ENCODE results near the gene MAP3K3.

MAP3K3 gene

GRCh38 chr17:63621684-63622573 is at the start of gene MAP3K3:
Gene MAP3K3 (plus strand): TSS chr17:63622417. CDS start chr17:63622760, 343 bp downstream.
- peak; percentile 98 for DNase-seq

- DNase-seq: no peak
Measured at GRCh38 chr17:63573634-63574033, 48.6 kb upstream of the MAP3K3 start.

- no peak for DNase-seq
Measured at GRCh38 chr17:63578027-63578768, 44.0 kb upstream of the MAP3K3 start.

GRCh38 chr17:63578769-63579111 is 43.5 kb upstream of the MAP3K3 start:
- no peak for DNase-seq

- no peak for DNase-seq
Measured at GRCh38 chr17:63579633-63580032, 42.6 kb upstream of the MAP3K3 start.

- DNase-seq: no peak
Measured at GRCh38 chr17:63587770-63588169, 34.4 kb upstream of the MAP3K3 start.

- no peak for DNase-seq
Measured at GRCh38 chr17:63588797-63589196, 33.4 kb upstream of the MAP3K3 start.

GRCh38 chr17:63589646-63590045 is 32.6 kb upstream of the MAP3K3 start:
- no peak for DNase-seq

GRCh38 chr17:63592797-63593196 is 29.4 kb upstream of the MAP3K3 start:
- no peak for DNase-seq

GRCh38 chr17:63595132-63595531 is 27.1 kb upstream of the MAP3K3 start:
- DNase-seq: no peak

- DNase-seq: no peak
Measured at GRCh38 chr17:63596856-63597586, 25.2 kb upstream of the MAP3K3 start.

- DNase-seq: no peak
Measured at GRCh38 chr17:63598281-63598680, 23.9 kb upstream of the MAP3K3 start.

GRCh38 chr17:63600569-63601438 is 21.4 kb upstream of the MAP3K3 start, which contains the start of gene TACO1:
Gene TACO1 (plus strand): TSS chr17:63600895. CDS start chr17:63601084, 189 bp downstream.
- DNase-seq: peak; percentile 71

- DNase-seq: no peak
Measured at GRCh38 chr17:63601439-63602371, 20.5 kb upstream of the MAP3K3 start.

- no peak for DNase-seq
Measured at GRCh38 chr17:63609816-63610573, 12.2 kb upstream of the MAP3K3 start.

GRCh38 chr17:63610854-63611253 is 11.4 kb upstream of the MAP3K3 start:
- DNase-seq: no peak

- no peak for DNase-seq
Measured at GRCh38 chr17:63611354-63611753, 10.9 kb upstream of the MAP3K3 start.

GRCh38 chr17:63613663-63614062 is 8.6 kb upstream of the MAP3K3 start:
- DNase-seq: no peak

GRCh38 chr17:63621229-63621683 is 961 bp upstream of the MAP3K3 start:
- DNase-seq: no peak
